ENCODE results near the gene SLC35F1. TPM values are rescaled to one million over a fixed set of nuclear protein-coding genes. Genes with fewer than 3 reads are reported as not detected.

SLC35F1 gene
- total and polyA plus RNA-seq, 9 donors: 0.08 to 2.5 (median 0.24) TPM; not detected in 1

DNA sequence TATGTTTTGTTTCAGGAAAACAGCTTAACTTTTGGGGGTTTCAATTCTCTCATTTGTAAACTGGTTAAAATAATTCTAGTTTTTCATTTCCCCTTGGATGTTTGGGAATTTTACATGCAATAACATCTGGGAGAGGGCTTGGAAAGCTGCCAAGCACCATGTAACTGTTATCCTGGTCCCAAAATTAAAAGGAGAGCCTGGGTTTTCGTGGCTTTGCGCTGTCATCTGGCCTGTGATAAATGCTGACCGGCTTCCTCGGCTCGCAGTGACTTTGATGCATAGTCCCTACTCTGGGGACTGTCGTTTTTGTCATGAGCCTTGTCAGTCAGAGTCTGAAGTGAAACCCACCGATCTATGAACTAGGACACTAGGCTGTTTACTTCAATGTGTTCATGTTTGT is 12.2 kb downstream of the SLC35F1 start:
- no peak overlapping the region for H3K27ac ChIP-seq
- intact Hi-C loops (cut with DNase I): no loop called here
- peaks cover 2% of the 10 kb centered on the region for H3K4me1 ChIP-seq (ENCODE audit: insufficient read depth)
- no peak for DNase-seq
- H3K36me3 ChIP-seq: no peaks in the 10 kb centered on the region
- WGBS, 3 donors: 5 to 9% (median 5%) methylated on average over 7 of the region's 7 CpGs
- no peaks in the 10 kb centered on the region for H3K9me3 ChIP-seq
- no peak overlapping the region for H3K4me3 ChIP-seq
- no peak for TF ChIP-seq EP300 (IDR thresholded peaks at IDR 0.05)
- TF ChIP-seq, protein P1, sequence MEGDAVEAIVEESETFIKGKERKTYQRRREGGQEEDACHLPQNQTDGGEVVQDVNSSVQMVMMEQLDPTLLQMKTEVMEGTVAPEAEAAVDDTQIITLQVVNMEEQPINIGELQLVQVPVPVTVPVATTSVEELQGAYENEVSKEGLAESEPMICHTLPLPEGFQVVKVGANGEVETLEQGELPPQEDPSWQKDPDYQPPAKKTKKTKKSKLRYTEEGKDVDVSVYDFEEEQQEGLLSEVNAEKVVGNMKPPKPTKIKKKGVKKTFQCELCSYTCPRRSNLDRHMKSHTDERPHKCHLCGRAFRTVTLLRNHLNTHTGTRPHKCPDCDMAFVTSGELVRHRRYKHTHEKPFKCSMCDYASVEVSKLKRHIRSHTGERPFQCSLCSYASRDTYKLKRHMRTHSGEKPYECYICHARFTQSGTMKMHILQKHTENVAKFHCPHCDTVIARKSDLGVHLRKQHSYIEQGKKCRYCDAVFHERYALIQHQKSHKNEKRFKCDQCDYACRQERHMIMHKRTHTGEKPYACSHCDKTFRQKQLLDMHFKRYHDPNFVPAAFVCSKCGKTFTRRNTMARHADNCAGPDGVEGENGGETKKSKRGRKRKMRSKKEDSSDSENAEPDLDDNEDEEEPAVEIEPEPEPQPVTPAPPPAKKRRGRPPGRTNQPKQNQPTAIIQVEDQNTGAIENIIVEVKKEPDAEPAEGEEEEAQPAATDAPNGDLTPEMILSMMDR (IDR thresholded peaks at IDR 0.05): no peak
- no peak for TF ChIP-seq POLR2A (IDR thresholded peaks at IDR 0.05)
- no peaks in the 10 kb centered on the region for H3K27me3 ChIP-seq

DNA sequence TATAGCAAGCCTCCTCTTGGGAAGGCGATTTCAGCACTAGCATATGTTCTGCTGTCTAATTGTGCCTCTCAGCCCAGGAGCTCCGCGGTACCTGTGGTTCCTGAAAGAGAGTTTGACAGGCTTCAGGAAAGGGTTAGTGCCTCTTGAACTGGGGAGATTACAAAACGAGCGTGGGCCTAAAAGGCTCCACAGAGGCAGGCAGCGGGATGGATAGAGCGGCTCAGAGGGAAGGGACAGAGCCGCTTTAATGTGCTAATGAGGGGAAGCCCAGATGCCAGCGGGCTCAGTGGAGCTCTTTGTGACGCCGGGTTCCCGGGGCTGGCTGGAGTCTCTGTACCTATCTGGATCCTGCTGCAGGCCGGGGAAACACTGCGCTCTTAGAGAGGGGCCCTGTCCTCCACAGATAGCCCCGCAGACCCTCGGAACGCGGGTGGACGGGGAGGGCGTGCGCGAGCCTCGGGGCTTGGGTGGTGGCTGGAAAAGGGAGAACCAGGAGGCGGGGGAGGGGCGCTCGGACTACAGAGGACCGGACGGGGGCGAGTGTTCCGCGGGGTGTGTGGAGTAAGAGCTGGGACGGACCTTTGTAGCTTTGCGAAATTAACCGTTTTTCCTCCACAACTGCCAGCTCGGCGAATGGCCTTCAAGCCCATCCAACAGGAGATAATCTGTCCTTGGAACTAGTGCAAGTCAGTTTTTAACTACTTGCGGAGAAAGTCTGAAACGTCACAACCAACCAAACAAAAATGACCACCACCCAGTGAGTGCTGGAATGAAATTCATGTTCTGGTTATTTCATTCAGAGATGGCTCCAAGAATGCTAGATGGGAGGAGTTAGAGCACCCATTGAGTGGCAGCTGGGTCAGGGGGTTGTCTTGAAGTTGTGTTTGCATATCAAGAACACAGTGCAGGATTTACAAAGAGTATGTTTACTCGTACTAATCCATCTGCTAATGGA is 13.0 kb downstream of the SLC35F1 start:
- no peak for TF ChIP-seq POLR2A (IDR thresholded peaks at IDR 0.05)
- TF ChIP-seq, protein P1 (IDR thresholded peaks at IDR 0.05): no peak
- no peak for TF ChIP-seq EP300 (IDR thresholded peaks at IDR 0.05)
- 1 to 3% (median 2%) methylated on average over 37 to 39 of the region's 39 CpGs for WGBS, 3 donors
- Histone ChIP-seq H3K36me3 (no peaks in the 10 kb centered on the region), H3K27me3 (no peaks in the 10 kb centered on the region), H3K4me1 (ENCODE audit: insufficient read depth) (peaks cover 2% of the 10 kb centered on the region), H3K27ac (no peak overlapping the region), H3K9me3 (no peaks in the 10 kb centered on the region), H3K4me3 (peak overlapping the region; percentile 19)
- intact Hi-C loops (cut with DNase I): no loop called here
- DNase-seq: peak in 2 of 5 donors; percentile 9 to 40

DNA sequence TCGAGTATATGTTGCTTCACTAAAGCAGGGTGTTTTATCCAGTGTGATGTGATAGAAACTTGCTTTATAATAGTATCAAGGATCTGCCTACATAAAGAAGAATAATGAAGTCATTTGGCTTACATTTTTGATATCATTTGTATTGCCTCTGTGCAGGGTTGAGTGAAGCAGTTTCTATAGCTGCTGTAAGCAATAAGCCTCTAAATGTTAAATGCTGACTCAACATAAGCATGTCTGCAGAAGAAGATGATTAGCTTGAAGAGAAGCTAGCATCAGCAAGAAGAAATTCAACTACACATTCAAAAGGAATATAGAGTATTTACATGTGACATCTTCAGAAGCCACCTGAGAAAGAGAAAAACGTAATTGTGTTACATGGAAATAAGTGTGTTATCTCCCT is 17.6 kb downstream of the SLC35F1 start:
- TF ChIP-seq, protein P1 (IDR thresholded peaks at IDR 0.05): no peak
- TF ChIP-seq POLR2A (IDR thresholded peaks at IDR 0.05) (no peak), EP300 (IDR thresholded peaks at IDR 0.05) (no peak)
- Histone ChIP-seq H3K36me3 (no peaks in the 10 kb centered on the region), H3K27ac (no peak overlapping the region), H3K27me3 (no peaks in the 10 kb centered on the region), H3K4me3 (no peak overlapping the region), H3K9me3 (no peaks in the 10 kb centered on the region), H3K4me1 (ENCODE audit: insufficient read depth) (peaks cover 2% of the 10 kb centered on the region)
- DNase-seq: no peak
- 53 to 69% (median 61%) methylated on average over 2 of the region's 2 CpGs for WGBS, 3 donors
- intact Hi-C loops (cut with DNase I): no loop called here

DNA sequence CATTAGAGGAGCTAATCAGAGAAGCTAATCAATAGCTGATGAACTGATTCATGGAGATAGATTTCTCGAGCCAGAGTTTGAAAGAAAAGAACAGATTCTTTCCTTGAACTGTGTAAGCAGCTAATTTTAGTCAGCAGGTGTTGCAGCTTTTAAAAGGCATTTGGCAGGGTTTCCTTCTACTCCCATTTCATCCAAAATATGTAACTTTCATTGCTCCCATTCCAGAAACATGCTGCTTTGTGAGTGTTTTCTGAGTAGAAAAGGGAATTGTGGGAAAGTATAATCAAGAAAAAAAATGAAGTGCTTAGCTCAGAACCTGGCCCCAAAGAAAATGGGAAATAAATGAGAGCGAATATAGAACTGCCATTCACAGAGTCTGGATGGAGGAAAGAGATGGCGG is 20.8 kb downstream of the SLC35F1 start:
- H3K36me3 ChIP-seq: no peaks in the 10 kb centered on the region
- intact Hi-C loops (cut with DNase I): no loop called here
- no peak overlapping the region for H3K27ac ChIP-seq
- H3K27me3 ChIP-seq: no peaks in the 10 kb centered on the region
- TF ChIP-seq EP300 (IDR thresholded peaks at IDR 0.05) (no peak), POLR2A (IDR thresholded peaks at IDR 0.05) (no peak)
- TF ChIP-seq, protein P1 (IDR thresholded peaks at IDR 0.05): no peak
- WGBS, 3 donors: 65 to 73% (median 68%) methylated on average over 3 of the region's 3 CpGs
- H3K9me3 ChIP-seq: no peaks in the 10 kb centered on the region
- no peak overlapping the region for H3K4me3 ChIP-seq
- DNase-seq: no peak
- H3K4me1 ChIP-seq (ENCODE audit: insufficient read depth): no peaks in the 10 kb centered on the region
